ENCODE measurements around the gene PARVB.

The PARVB gene

GRCh38 chr22:44167501-44167900 lies 143.4 kb downstream of the PARVB start:
- CTCF ChIA-PET, result interaction anchor here (1.1 kb wide), 1 partner anchor 277 kb away, joined by 6 read pairs; no protein-coding TSS in a partner anchor
- Histone ChIP-seq H3K4me3 (ENCODE audit: low read depth, low read length) (no peak overlapping the region), H3K27ac (ENCODE audit: extremely low read depth, low read depth, low read length) (no peak overlapping the region), H3K4me1 (ENCODE audit: control insufficient read depth, insufficient read depth, low read length) (0 out of 2 replicates have a peak, but pooled peaks cover 2% of the 10 kb centered on the region), H3K36me3 (ENCODE audit: control insufficient read depth in 2 of 2, insufficient read depth in 1 of 2, low read length in 2 of 2) (no peaks in the 10 kb centered on the region), H3K9me3 (ENCODE audit: control insufficient read depth, insufficient read depth, low read depth, low read length) (no peaks in the 10 kb centered on the region)
- POLR2A ChIA-PET, result no interaction called here
- TF ChIP-seq PRDM4 (tag by site-specific recombination; IDR thresholded peaks at IDR 0.05) (no peak), KLF10 (tag by site-specific recombination; IDR thresholded peaks at IDR 0.05) (no peak), ZNF76 (tag by site-specific recombination; IDR thresholded peaks at IDR 0.05; ENCODE audit: borderline replicate concordance, low read depth) (no peak), ZNF785 (tag by site-specific recombination; IDR thresholded peaks at IDR 0.05) (no peak), ZSCAN4 (tag by site-specific recombination; IDR thresholded peaks at IDR 0.05) (no peak), ZNF175 (tag by site-specific recombination; IDR thresholded peaks at IDR 0.05) (no peak), ZNF202 (tag by site-specific recombination; IDR thresholded peaks at IDR 0.05; ENCODE audit: borderline replicate concordance) (no peak), HOXC10 (CRISPR knock-in tag; IDR thresholded peaks at IDR 0.05) (no peak), SP7 (tag by site-specific recombination; IDR thresholded peaks at IDR 0.05) (no peak), ZNF488 (tag by site-specific recombination; IDR thresholded peaks at IDR 0.05) (no peak)

- ChIA-PET POLR2A (no interaction called here), CTCF (no interaction called here)
- H3K9me3 ChIP-seq (ENCODE audit: control insufficient read depth, insufficient read depth, low read depth, low read length), result no peaks in the 10 kb centered on the region
- H3K36me3 ChIP-seq (ENCODE audit: control insufficient read depth in 2 of 2, insufficient read depth in 1 of 2, low read length in 2 of 2), result no peaks in the 10 kb centered on the region
- H3K4me1 ChIP-seq (ENCODE audit: control insufficient read depth, insufficient read depth, low read length), result 0 out of 2 replicates have a peak, but pooled peaks cover 4% of the 10 kb centered on the region
- no peak overlapping the region for H3K27ac ChIP-seq (ENCODE audit: extremely low read depth, low read depth, low read length)
- H3K4me3 ChIP-seq (ENCODE audit: low read depth, low read length), result no peak overlapping the region
- no peak for TF ChIP-seq ZNF354C (tag by site-specific recombination; IDR thresholded peaks at IDR 0.05; ENCODE audit: borderline replicate concordance, low read depth)
- TF ChIP-seq ZBTB10 (tag by site-specific recombination; IDR thresholded peaks at IDR 0.05), result no peak
- no peak for TF ChIP-seq ZNF501 (tag by site-specific recombination; IDR thresholded peaks at IDR 0.05)
- no peak for TF ChIP-seq ZNF19 (tag by site-specific recombination; IDR thresholded peaks at IDR 0.05; ENCODE audit: low read depth)
- no peak for TF ChIP-seq ZIC2 (tag by site-specific recombination; IDR thresholded peaks at IDR 0.05)
- TF ChIP-seq ZFP41 (tag by site-specific recombination; IDR thresholded peaks at IDR 0.05; ENCODE audit: borderline replicate concordance), result no peak
- no peak for TF ChIP-seq REST (tag by site-specific recombination; IDR thresholded peaks at IDR 0.05)
- no peak for TF ChIP-seq PRDM10 (tag by site-specific recombination; IDR thresholded peaks at IDR 0.05)
- no peak for TF ChIP-seq ZNF302 (tag by site-specific recombination; IDR thresholded peaks at IDR 0.05; ENCODE audit: low read depth)
Measured at GRCh38 chr22:44168206-44168605, 144.1 kb downstream of the PARVB start.

Data from HEK293 (cell line).